ENCODE results near the gene UBE2G1. TPM values are rescaled to one million over a fixed set of nuclear protein-coding genes. Genes with fewer than 3 reads are reported as not detected.

The UBE2G1 gene
- total and polyA plus RNA-seq, 4 donors: 19.9 to 25.3 (median 21.3) TPM

GRCh38 chr17:4261452-4261851, 105.0 kb downstream of the UBE2G1 start:
- no peak for DNase-seq (ENCODE audit: low spot score)
- Histone ChIP-seq H3K4me3 (ENCODE audit: low read depth in 1 of 3, low read length in 3 of 3) (no peak overlapping the region), H3K27me3 (ENCODE audit: control insufficient read depth in 4 of 4, insufficient read depth in 4 of 4, low read length in 3 of 4) (no peaks in the 10 kb centered on the region), H3K4me1 (ENCODE audit: control insufficient read depth in 4 of 4, insufficient read depth in 4 of 4, low read length in 3 of 4) (peaks cover 7 to 21% (median 14%) of the 10 kb centered on the region in 4 donors), H3K27ac (ENCODE audit: low read depth in 1 of 2, low read length in 2 of 2) (no peak overlapping the region), H3K36me3 (ENCODE audit: control insufficient read depth in 4 of 4, insufficient read depth in 3 of 4, low read depth in 1 of 4, low read length in 3 of 4) (peaks cover 0 to 5% (median 0%) of the 10 kb centered on the region in 4 donors), H3K9ac (ENCODE audit: low read depth in 1 of 2, low read length in 2 of 2) (no peak overlapping the region), H3K9me3 (ENCODE audit: control insufficient read depth in 4 of 4, low read length in 3 of 4) (peaks cover 2 to 6% (median 2%) of the 10 kb centered on the region in 4 donors)
- TF ChIP-seq HNF4G (IDR thresholded peaks at IDR 0.05) (no peak), YY1 (IDR thresholded peaks at IDR 0.05) (no peak), REST (IDR thresholded peaks at IDR 0.05) (no peak), GABPA (IDR thresholded peaks at IDR 0.05 in 1 of 2, conservative IDR thresholded peaks at IDR 0.05 in 1 of 2) (no peak), RXRA (IDR thresholded peaks at IDR 0.05) (no peak), JUND (IDR thresholded peaks at IDR 0.05) (no peak), MAX (IDR thresholded peaks at IDR 0.05) (no peak), EGR1 (IDR thresholded peaks at IDR 0.05; ENCODE audit: low read depth in 2 of 2) (no peak)
- TF ChIP-seq, protein P1, sequence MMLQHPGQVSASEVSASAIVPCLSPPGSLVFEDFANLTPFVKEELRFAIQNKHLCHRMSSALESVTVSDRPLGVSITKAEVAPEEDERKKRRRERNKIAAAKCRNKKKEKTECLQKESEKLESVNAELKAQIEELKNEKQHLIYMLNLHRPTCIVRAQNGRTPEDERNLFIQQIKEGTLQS (IDR thresholded peaks at IDR 0.05): no peak
- WGBS: 93% methylated on average over 8 of the region's 8 CpGs

- Histone ChIP-seq H3K9me3 (ENCODE audit: control insufficient read depth in 4 of 4, low read length in 3 of 4) (peaks cover 2 to 6% (median 2%) of the 10 kb centered on the region in 4 donors), H3K27me3 (ENCODE audit: control insufficient read depth in 4 of 4, insufficient read depth in 4 of 4, low read length in 3 of 4) (no peaks in the 10 kb centered on the region), H3K9ac (ENCODE audit: low read depth in 1 of 2, low read length in 2 of 2) (no peak overlapping the region), H3K4me3 (ENCODE audit: low read depth in 1 of 3, low read length in 3 of 3) (no peak overlapping the region), H3K4me1 (ENCODE audit: control insufficient read depth in 4 of 4, insufficient read depth in 4 of 4, low read length in 3 of 4) (peaks cover 7 to 13% (median 10%) of the 10 kb centered on the region in 4 donors), H3K36me3 (ENCODE audit: control insufficient read depth in 4 of 4, insufficient read depth in 3 of 4, low read depth in 1 of 4, low read length in 3 of 4) (peaks cover 0 to 5% (median 0%) of the 10 kb centered on the region in 4 donors), H3K27ac (ENCODE audit: low read depth in 1 of 2, low read length in 2 of 2) (no peak overlapping the region)
- 99% methylated on average over 3 of the region's 3 CpGs for WGBS
- no peak for DNase-seq (ENCODE audit: low spot score)
- TF ChIP-seq, protein P2, sequence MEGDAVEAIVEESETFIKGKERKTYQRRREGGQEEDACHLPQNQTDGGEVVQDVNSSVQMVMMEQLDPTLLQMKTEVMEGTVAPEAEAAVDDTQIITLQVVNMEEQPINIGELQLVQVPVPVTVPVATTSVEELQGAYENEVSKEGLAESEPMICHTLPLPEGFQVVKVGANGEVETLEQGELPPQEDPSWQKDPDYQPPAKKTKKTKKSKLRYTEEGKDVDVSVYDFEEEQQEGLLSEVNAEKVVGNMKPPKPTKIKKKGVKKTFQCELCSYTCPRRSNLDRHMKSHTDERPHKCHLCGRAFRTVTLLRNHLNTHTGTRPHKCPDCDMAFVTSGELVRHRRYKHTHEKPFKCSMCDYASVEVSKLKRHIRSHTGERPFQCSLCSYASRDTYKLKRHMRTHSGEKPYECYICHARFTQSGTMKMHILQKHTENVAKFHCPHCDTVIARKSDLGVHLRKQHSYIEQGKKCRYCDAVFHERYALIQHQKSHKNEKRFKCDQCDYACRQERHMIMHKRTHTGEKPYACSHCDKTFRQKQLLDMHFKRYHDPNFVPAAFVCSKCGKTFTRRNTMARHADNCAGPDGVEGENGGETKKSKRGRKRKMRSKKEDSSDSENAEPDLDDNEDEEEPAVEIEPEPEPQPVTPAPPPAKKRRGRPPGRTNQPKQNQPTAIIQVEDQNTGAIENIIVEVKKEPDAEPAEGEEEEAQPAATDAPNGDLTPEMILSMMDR (IDR thresholded peaks at IDR 0.05; ENCODE audit: low read depth, low read length, missing input control): no peak
- TF ChIP-seq MAX (IDR thresholded peaks at IDR 0.05): no peak
- TF ChIP-seq REST (IDR thresholded peaks at IDR 0.05): no peak
- TF ChIP-seq FOXA2 (IDR thresholded peaks at IDR 0.05): no peak
- no peak for TF ChIP-seq FOXA1 (IDR thresholded peaks at IDR 0.05)
- no peak for TF ChIP-seq RXRA (IDR thresholded peaks at IDR 0.05)
- TF ChIP-seq, protein P3, sequence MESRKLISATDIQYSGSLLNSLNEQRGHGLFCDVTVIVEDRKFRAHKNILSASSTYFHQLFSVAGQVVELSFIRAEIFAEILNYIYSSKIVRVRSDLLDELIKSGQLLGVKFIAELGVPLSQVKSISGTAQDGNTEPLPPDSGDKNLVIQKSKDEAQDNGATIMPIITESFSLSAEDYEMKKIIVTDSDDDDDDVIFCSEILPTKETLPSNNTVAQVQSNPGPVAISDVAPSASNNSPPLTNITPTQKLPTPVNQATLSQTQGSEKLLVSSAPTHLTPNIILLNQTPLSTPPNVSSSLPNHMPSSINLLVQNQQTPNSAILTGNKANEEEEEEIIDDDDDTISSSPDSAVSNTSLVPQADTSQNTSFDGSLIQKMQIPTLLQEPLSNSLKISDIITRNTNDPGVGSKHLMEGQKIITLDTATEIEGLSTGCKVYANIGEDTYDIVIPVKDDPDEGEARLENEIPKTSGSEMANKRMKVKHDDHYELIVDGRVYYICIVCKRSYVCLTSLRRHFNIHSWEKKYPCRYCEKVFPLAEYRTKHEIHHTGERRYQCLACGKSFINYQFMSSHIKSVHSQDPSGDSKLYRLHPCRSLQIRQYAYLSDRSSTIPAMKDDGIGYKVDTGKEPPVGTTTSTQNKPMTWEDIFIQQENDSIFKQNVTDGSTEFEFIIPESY (IDR thresholded peaks at IDR 0.05): no peak
- no peak for TF ChIP-seq RAD21 (IDR thresholded peaks at IDR 0.05)
- TF ChIP-seq GABPA (IDR thresholded peaks at IDR 0.05 in 1 of 2, conservative IDR thresholded peaks at IDR 0.05 in 1 of 2): no peak
- no peak for TF ChIP-seq JUND (IDR thresholded peaks at IDR 0.05)
- TF ChIP-seq EGR1 (IDR thresholded peaks at IDR 0.05; ENCODE audit: low read depth in 2 of 2): no peak
- TF ChIP-seq SP1 (IDR thresholded peaks at IDR 0.05): no peak
These were observed 107.6 kb downstream of the UBE2G1 start for GRCh38 chr17:4258867-4259266.

Measured in liver (tissue), 9 donors.